ENCODE measurements around the gene PRPSAP1.

PRPSAP1 gene

DNA sequence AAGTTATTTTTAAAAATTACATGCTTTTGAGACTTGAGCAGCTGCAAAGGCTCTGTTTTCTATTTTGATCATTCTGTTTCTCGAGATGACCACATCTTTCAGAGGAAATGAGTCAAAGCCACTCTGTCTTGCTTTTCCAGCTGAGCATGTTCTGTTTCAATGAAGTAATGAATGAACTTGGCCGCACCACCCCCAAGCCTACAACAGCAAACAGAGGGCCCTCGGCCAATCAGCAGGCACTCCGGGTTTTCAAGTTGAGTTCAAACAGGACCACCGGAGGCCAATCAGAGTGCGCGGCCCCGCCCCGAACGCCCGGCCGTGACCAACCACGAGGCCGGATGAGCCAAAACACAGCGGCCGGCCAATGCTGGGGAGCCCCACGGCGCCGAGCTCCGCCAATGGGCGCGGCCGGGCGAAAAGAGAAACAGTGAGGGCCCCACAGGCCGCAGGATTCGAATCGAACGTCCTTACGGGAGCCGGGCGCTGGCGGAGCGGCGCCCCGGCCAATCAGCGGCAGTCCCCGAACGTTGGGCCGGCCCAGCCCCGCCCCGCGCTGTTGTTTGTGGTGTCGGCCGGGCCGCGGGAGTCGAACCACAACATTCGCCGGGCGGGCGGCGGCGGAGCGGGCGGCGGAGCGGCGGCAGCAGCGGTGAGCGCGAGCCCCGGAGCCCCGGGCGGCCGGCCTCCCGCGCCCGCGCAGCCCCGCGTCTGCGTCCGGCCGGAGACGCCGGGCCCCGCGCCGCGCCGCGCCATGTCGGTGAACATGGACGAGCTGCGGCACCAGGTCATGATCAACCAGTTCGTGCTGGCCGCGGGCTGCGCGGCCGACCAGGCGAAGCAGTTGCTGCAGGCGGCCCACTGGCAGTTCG lies 88.7 kb downstream of the PRPSAP1 start, which contains the start of gene UBALD2:
TSS of gene UBALD2 (plus strand) at position 594 of the 869 bp plus-strand sequence. CDS start at position 752, 158 bp downstream.
- DNase-seq, result peak; percentile 99

DNA sequence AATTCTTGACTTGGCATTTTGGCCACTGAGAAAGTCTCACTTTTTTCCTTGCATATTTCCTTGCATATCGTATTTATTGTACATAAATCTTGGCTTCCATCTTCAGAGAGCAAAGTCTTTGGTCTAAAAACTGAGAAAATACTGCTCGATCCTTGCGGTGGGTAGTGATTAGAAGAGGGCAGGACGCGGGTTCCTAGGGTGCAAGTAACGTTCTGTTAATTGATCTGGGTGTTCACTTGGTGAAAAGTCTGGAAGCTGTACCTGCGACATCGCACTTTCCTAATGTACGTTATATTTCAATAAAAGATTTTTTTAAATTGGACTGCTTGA lies 89.3 kb downstream of the PRPSAP1 start:
- DNase-seq, result no peak

DNA sequence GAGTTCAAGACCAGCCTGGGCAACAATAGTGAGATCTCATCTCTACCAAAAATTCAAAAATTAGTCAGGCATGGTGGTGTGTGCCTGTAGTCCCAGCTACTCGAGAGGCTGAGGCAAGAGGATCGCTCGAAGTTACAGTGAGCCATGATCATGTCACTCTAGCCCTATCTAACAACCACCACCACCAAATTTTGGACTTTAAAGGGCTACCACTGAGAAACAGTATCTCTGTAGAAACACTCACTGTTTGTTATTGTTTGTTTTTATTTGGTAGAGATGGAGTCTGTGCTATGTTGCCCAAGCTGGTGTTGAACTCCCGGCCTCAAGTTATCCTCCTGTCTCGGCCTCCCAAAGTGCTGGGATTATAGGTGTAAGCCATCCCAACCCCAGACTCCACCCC lies 89.8 kb downstream of the PRPSAP1 start:
- DNase-seq, result no peak

DNA sequence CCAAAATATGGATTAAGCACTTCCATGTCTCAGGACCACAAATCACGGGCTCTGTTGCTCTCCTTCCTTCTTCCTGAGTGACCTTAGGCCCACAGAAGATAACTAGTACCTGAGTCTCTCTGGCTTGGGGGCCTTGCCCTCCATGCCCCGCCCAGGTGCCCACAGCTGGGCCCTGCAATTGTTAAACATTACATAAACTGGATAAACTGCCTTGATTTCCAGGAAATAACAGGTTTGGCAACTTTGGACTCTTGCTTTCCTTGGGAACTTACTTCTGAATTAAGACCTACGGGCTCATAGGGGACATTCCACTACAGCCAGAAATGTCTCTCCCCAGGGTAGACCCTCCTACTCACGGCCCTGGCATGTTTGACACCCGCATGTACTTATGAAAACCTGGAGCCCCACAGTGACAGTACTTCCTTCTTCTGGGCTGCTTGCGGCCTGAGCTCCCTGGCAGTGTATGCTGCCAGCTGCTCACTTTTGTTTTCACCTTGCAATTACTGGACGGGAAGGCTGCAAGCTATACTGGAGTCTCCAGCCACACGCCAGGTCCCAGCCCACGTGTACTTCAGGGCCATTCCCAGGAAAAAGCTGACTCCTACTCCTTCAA lies 90.9 kb downstream of the PRPSAP1 start:
- DNase-seq, result peak in 1 of 2 donors; percentile 49

DNA sequence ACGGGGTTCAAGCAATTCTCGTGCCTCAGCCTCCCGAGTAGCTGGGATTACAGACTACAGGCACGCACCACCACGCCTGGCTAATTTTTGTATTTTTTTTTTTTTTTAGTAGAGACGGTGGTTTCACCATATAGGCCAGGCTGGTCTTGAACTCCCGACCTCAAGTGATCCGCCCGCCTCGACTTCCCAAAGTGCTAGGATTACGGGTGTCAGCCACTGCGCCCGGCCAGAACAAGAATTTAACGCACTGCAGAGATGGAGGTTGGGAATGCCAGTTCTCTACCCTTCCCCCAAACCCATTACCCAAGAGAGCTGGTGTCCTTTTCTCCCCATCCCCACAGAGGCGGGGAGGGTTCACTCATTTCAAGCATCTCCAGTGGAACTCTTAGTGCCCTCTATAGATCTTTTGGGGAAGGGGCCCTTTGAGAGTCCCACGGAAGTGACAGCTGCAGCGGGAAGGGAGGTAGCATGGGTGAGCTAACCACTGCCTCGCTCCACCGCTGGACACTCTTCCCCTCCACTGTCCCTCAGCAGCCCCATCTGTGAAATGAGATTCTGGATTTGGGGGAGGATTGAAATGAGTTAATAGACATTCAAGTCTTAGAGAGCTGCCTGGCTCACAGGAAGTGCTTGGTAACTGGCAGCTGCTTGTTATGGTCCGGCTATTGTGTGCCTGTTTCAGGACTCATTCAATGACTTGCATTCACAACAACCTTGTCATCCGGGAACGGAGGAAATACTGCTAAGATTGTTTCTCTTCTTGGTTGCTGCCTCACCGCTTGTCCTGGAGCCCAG lies 92.1 kb downstream of the PRPSAP1 start:
- no peak for DNase-seq

DNA sequence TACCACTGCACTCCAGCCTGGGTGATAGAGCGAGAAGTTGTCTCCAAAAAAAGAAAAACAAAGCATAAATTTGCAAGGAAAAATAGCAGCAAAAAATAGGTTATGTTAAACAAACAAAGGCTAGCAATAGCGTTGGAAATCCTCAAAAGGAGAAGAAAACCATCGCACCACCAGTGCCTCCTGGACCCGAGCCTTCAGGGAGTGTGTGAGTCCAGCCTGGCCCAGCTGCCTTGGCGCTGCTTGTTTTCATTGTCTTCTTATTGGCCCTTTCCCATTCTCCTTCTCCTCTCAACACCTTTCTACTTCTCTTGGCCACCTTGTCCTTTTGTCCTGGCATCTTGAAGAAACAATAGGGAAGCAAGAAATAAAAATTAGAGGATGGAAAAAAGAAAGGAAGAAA lies 93.0 kb downstream of the PRPSAP1 start:
- DNase-seq, result no peak

DNA sequence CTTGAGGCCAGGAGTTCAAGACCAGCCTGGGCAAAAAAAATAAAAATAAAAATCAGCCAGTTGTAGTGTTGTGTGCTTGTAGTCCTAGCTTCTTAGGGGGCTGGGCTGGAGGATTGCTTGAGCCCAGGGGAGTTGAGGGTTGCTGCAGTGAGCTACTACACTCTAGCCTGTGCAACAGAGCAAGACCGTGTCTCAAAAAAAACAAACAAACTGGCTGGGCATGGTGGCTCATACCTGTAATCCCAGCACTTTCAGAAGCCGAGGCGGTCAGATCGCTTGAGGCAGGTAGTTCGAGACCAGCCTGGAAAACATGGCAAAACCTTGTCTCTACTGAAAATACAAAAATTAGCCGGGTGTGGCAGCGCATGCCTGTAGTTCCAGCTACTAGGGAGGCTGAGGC lies 93.5 kb downstream of the PRPSAP1 start:
- no peak for DNase-seq

Data from CD4-positive, alpha-beta T cell treated with Interleukin-4 for 1 hour (primary cell).